ENCODE results near the gene LLPH. TPM values are rescaled to one million over a fixed set of nuclear protein-coding genes. Genes with fewer than 3 reads are reported as not detected.

Gene LLPH
- total RNA-seq, 1 donor from 2014 or later: 2.6 TPM

- H3K4me3 ChIP-seq (ENCODE audit: low read length in 3 of 3): no peak overlapping the region
- peaks cover 10 to 29% (median 16%) of the 10 kb centered on the region in 3 donors for H3K36me3 ChIP-seq (ENCODE audit: control insufficient read depth in 3 of 3, insufficient read depth in 3 of 3, low read length in 3 of 3)
- no peak overlapping the region for H3K9ac ChIP-seq (ENCODE audit: low read depth in 1 of 3, low read length in 3 of 3)
- H3K27ac ChIP-seq (ENCODE audit: low read depth, low read length): no peak overlapping the region
- peaks cover 0 to 2% (median 0%) of the 10 kb centered on the region in 3 donors for H3K9me3 ChIP-seq (ENCODE audit: control insufficient read depth in 3 of 3, low read length in 3 of 3)
- no peaks in the 10 kb centered on the region for H3K4me1 ChIP-seq (ENCODE audit: control insufficient read depth in 3 of 3, insufficient read depth in 3 of 3, low read length in 3 of 3)
- no peaks in the 10 kb centered on the region for H3K27me3 ChIP-seq (ENCODE audit: control insufficient read depth in 3 of 3, insufficient read depth in 3 of 3, low read length in 3 of 3)
Measured at GRCh38 chr12:66143868-66144267, 13.3 kb upstream of the LLPH start.

- Histone ChIP-seq H3K36me3 (ENCODE audit: control insufficient read depth in 3 of 3, insufficient read depth in 3 of 3, low read length in 3 of 3) (peaks cover 10 to 29% (median 16%) of the 10 kb centered on the region in 3 donors), H3K9ac (ENCODE audit: low read depth in 1 of 3, low read length in 3 of 3) (no peak overlapping the region), H3K27ac (ENCODE audit: low read depth, low read length) (no peak overlapping the region), H3K27me3 (ENCODE audit: control insufficient read depth in 3 of 3, insufficient read depth in 3 of 3, low read length in 3 of 3) (no peaks in the 10 kb centered on the region), H3K4me3 (ENCODE audit: low read length in 3 of 3) (no peak overlapping the region), H3K4me1 (ENCODE audit: control insufficient read depth in 3 of 3, insufficient read depth in 3 of 3, low read length in 3 of 3) (no peaks in the 10 kb centered on the region), H3K9me3 (ENCODE audit: control insufficient read depth in 3 of 3, low read length in 3 of 3) (peaks cover 0 to 2% (median 0%) of the 10 kb centered on the region in 3 donors)
Measured at GRCh38 chr12:66142826-66143225, 12.3 kb upstream of the LLPH start.

DNA sequence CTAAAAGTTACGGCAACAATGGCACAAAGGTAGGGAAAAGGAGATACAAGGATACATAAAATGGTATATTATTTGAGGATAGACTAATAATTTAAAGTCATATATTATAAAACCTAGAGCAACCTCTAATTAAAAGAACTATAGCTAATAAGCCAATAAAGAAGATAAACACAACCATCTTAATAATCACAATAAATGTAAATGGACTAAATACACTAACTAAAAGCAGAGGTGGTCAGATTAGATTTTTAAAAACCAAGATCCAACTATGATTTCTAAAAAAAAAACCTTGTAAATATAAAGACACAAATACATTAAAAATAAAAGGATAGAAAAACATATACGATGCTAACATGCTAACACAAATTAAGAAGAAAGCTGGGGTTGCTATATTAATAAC, 10.7 kb upstream of the LLPH start:
- no peaks in the 10 kb centered on the region for H3K27me3 ChIP-seq (ENCODE audit: control insufficient read depth in 3 of 3, insufficient read depth in 3 of 3, low read length in 3 of 3)
- peaks cover 10 to 34% (median 14%) of the 10 kb centered on the region in 3 donors for H3K36me3 ChIP-seq (ENCODE audit: control insufficient read depth in 3 of 3, insufficient read depth in 3 of 3, low read length in 3 of 3)
- no peak overlapping the region for H3K9ac ChIP-seq (ENCODE audit: low read depth in 1 of 3, low read length in 3 of 3)
- H3K27ac ChIP-seq (ENCODE audit: low read depth, low read length): no peak overlapping the region
- H3K9me3 ChIP-seq (ENCODE audit: control insufficient read depth in 3 of 3, low read length in 3 of 3): peaks cover 0 to 2% (median 0%) of the 10 kb centered on the region in 3 donors
- no peaks in the 10 kb centered on the region for H3K4me1 ChIP-seq (ENCODE audit: control insufficient read depth in 3 of 3, insufficient read depth in 3 of 3, low read length in 3 of 3)
- no peak overlapping the region for H3K4me3 ChIP-seq (ENCODE audit: low read length in 3 of 3)

- H3K4me3 ChIP-seq (ENCODE audit: low read length in 3 of 3): no peak overlapping the region
- H3K9ac ChIP-seq (ENCODE audit: low read depth in 1 of 3, low read length in 3 of 3): no peak overlapping the region
- H3K36me3 ChIP-seq (ENCODE audit: control insufficient read depth in 3 of 3, insufficient read depth in 3 of 3, low read length in 3 of 3): peaks cover 10 to 36% (median 10%) of the 10 kb centered on the region in 3 donors
- H3K27me3 ChIP-seq (ENCODE audit: control insufficient read depth in 3 of 3, insufficient read depth in 3 of 3, low read length in 3 of 3): no peaks in the 10 kb centered on the region
- H3K27ac ChIP-seq (ENCODE audit: low read depth, low read length): no peak overlapping the region
- no peaks in the 10 kb centered on the region for H3K4me1 ChIP-seq (ENCODE audit: control insufficient read depth in 3 of 3, insufficient read depth in 3 of 3, low read length in 3 of 3)
- H3K9me3 ChIP-seq (ENCODE audit: control insufficient read depth in 3 of 3, low read length in 3 of 3): peaks cover 0 to 2% (median 0%) of the 10 kb centered on the region in 3 donors
Measured at GRCh38 chr12:66140731-66141130, 10.2 kb upstream of the LLPH start.

GRCh38 chr12:66139328-66139727, 8.8 kb upstream of the LLPH start:
- peaks cover 0 to 2% (median 0%) of the 10 kb centered on the region in 3 donors for H3K9me3 ChIP-seq (ENCODE audit: control insufficient read depth in 3 of 3, low read length in 3 of 3)
- H3K27me3 ChIP-seq (ENCODE audit: control insufficient read depth in 3 of 3, insufficient read depth in 3 of 3, low read length in 3 of 3): no peaks in the 10 kb centered on the region
- H3K27ac ChIP-seq (ENCODE audit: low read depth, low read length): no peak overlapping the region
- no peak overlapping the region for H3K4me3 ChIP-seq (ENCODE audit: low read length in 3 of 3)
- H3K9ac ChIP-seq (ENCODE audit: low read depth in 1 of 3, low read length in 3 of 3): no peak overlapping the region
- no peaks in the 10 kb centered on the region for H3K4me1 ChIP-seq (ENCODE audit: control insufficient read depth in 3 of 3, insufficient read depth in 3 of 3, low read length in 3 of 3)
- peaks cover 10 to 31% (median 10%) of the 10 kb centered on the region in 3 donors for H3K36me3 ChIP-seq (ENCODE audit: control insufficient read depth in 3 of 3, insufficient read depth in 3 of 3, low read length in 3 of 3)

- H3K4me3 ChIP-seq (ENCODE audit: low read length in 3 of 3): no peak overlapping the region
- H3K27me3 ChIP-seq (ENCODE audit: control insufficient read depth in 3 of 3, insufficient read depth in 3 of 3, low read length in 3 of 3): no peaks in the 10 kb centered on the region
- peaks cover 9 to 31% (median 10%) of the 10 kb centered on the region in 3 donors for H3K36me3 ChIP-seq (ENCODE audit: control insufficient read depth in 3 of 3, insufficient read depth in 3 of 3, low read length in 3 of 3)
- no peak overlapping the region for H3K27ac ChIP-seq (ENCODE audit: low read depth, low read length)
- no peak overlapping the region for H3K9ac ChIP-seq (ENCODE audit: low read depth in 1 of 3, low read length in 3 of 3)
- H3K9me3 ChIP-seq (ENCODE audit: control insufficient read depth in 3 of 3, low read length in 3 of 3): peaks cover 0 to 2% (median 0%) of the 10 kb centered on the region in 3 donors
- H3K4me1 ChIP-seq (ENCODE audit: control insufficient read depth in 3 of 3, insufficient read depth in 3 of 3, low read length in 3 of 3): no peaks in the 10 kb centered on the region
Measured at GRCh38 chr12:66137937-66138336, 7.4 kb upstream of the LLPH start.

DNA sequence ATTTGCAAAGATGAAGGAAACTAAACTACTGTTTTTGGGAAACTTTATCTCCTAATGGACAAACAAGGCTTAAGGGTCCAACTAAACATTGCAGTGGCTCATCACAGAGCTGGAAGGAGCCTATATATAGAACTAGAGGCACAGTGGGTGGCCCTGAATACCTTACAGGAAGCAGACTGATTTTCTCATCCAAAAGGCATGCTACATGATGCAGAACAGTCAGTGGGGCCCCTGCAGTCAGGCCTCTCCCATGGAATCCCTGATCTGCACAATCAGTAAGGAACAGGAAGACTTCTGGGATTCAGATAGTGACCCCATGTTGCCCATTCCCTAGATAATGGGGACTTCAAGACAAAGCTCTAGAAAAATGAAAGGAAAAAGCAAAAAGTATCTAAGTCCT, 1.9 kb upstream of the LLPH start:
- no peak overlapping the region for H3K4me3 ChIP-seq (ENCODE audit: low read length in 3 of 3)
- H3K9me3 ChIP-seq (ENCODE audit: control insufficient read depth in 3 of 3, low read length in 3 of 3): no peaks in the 10 kb centered on the region
- H3K27me3 ChIP-seq (ENCODE audit: control insufficient read depth in 3 of 3, insufficient read depth in 3 of 3, low read length in 3 of 3): no peaks in the 10 kb centered on the region
- peaks cover 15 to 18% (median 15%) of the 10 kb centered on the region in 3 donors for H3K4me1 ChIP-seq (ENCODE audit: control insufficient read depth in 3 of 3, insufficient read depth in 3 of 3, low read length in 3 of 3)
- no peak overlapping the region for H3K27ac ChIP-seq (ENCODE audit: low read depth, low read length)
- H3K36me3 ChIP-seq (ENCODE audit: control insufficient read depth in 3 of 3, insufficient read depth in 3 of 3, low read length in 3 of 3): peaks cover 0 to 10% (median 10%) of the 10 kb centered on the region in 3 donors
- no peak overlapping the region for H3K9ac ChIP-seq (ENCODE audit: low read depth in 1 of 3, low read length in 3 of 3)

- peak overlapping the region; percentile 86 to 93 (median 91) for H3K9ac ChIP-seq (ENCODE audit: low read depth in 1 of 3, low read length in 3 of 3)
- no peak overlapping the region for H3K27ac ChIP-seq (ENCODE audit: low read depth, low read length)
- no peaks in the 10 kb centered on the region for H3K27me3 ChIP-seq (ENCODE audit: control insufficient read depth in 3 of 3, insufficient read depth in 3 of 3, low read length in 3 of 3)
- peak overlapping the region; percentile 97 to 100 (median 98) for H3K4me3 ChIP-seq (ENCODE audit: low read length in 3 of 3)
- H3K36me3 ChIP-seq (ENCODE audit: control insufficient read depth in 3 of 3, insufficient read depth in 3 of 3, low read length in 3 of 3): peaks cover 0 to 17% (median 14%) of the 10 kb centered on the region in 3 donors
- no peaks in the 10 kb centered on the region for H3K9me3 ChIP-seq (ENCODE audit: control insufficient read depth in 3 of 3, low read length in 3 of 3)
- H3K4me1 ChIP-seq (ENCODE audit: control insufficient read depth in 3 of 3, insufficient read depth in 3 of 3, low read length in 3 of 3): peaks cover 15 to 18% (median 15%) of the 10 kb centered on the region in 3 donors
Measured at GRCh38 chr12:66131067-66131688, 628 bp upstream of the LLPH start.

DNA sequence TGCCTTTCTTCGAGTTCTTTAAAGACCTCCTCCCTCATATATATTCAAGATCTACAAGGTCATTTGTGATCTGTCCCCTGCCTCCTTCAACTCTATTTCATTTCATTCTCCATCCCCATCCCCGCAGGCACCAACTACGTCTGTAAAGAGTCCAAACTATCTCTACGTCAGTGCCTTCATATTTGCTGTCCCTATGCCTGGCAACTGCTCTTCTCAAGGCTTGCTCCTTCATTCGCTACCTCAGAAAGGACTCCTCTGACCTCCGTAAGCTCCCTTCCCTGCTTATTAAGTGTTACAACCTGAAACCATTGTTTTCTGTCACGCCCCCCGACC, 650 bp downstream of the LLPH start:
- Histone ChIP-seq H3K27me3 (ENCODE audit: control insufficient read depth in 3 of 3, insufficient read depth in 3 of 3, low read length in 3 of 3) (no peaks in the 10 kb centered on the region), H3K9me3 (ENCODE audit: control insufficient read depth in 3 of 3, low read length in 3 of 3) (no peaks in the 10 kb centered on the region), H3K27ac (ENCODE audit: low read depth, low read length) (no peak overlapping the region), H3K9ac (ENCODE audit: low read depth in 1 of 3, low read length in 3 of 3) (peak overlapping the region; percentile 86 to 93 (median 91)), H3K4me1 (ENCODE audit: control insufficient read depth in 3 of 3, insufficient read depth in 3 of 3, low read length in 3 of 3) (peaks cover 15 to 18% (median 15%) of the 10 kb centered on the region in 3 donors), H3K4me3 (ENCODE audit: low read length in 3 of 3) (peak overlapping the region; percentile 97 to 100 (median 98)), H3K36me3 (ENCODE audit: control insufficient read depth in 3 of 3, insufficient read depth in 3 of 3, low read length in 3 of 3) (peaks cover 0 to 25% (median 19%) of the 10 kb centered on the region in 3 donors)

- H3K27ac ChIP-seq (ENCODE audit: low read depth, low read length): no peak overlapping the region
- peaks cover 8 to 42% (median 36%) of the 10 kb centered on the region in 3 donors for H3K36me3 ChIP-seq (ENCODE audit: control insufficient read depth in 3 of 3, insufficient read depth in 3 of 3, low read length in 3 of 3)
Measured at GRCh38 chr12:66127650-66128049, 2.9 kb downstream of the LLPH start.

More at GRCh38 chr12:66127650-66128049, 2.9 kb downstream of the LLPH start:
- Histone ChIP-seq H3K9ac (ENCODE audit: low read depth in 1 of 3, low read length in 3 of 3) (no peak overlapping the region), H3K27me3 (ENCODE audit: control insufficient read depth in 3 of 3, insufficient read depth in 3 of 3, low read length in 3 of 3) (no peaks in the 10 kb centered on the region), H3K4me3 (ENCODE audit: low read length in 3 of 3) (no peak overlapping the region), H3K4me1 (ENCODE audit: control insufficient read depth in 3 of 3, insufficient read depth in 3 of 3, low read length in 3 of 3) (peaks cover 15 to 18% (median 15%) of the 10 kb centered on the region in 3 donors), H3K9me3 (ENCODE audit: control insufficient read depth in 3 of 3, low read length in 3 of 3) (no peaks in the 10 kb centered on the region)

Measured in skeletal muscle tissue (tissue), 4 donors.